Right atrium auricular region (tissue), 2 donors: Measurements from ENCODE around the gene PALLD. TPM values are rescaled to one million over a fixed set of nuclear protein-coding genes. Genes with fewer than 3 reads are reported as not detected.
A peak's percentile ranks its signal among the peaks of the same experiment; 100 is the strongest.

Source experiments
- DNase-seq: peaks from one replicate; pipeline ENCODE4 v3.0.0-alpha.2; 2019; ENCODE audit warnings: low spot score
- H3K27ac ChIP-seq, 2 donors: fragments of 200-600 bp; sonication (generic); 1 replicate in 1 of 2; 2 replicates in 1 of 2; pipeline ENCODE4 v1.5.1; 2016 to 2019
- H3K27me3 ChIP-seq, 2 donors: fragments of 200-600 bp; sonication (generic); one replicate each; pipeline versions ENCODE4 v1.5.1 to v1.6.0; 2017 to 2019
- H3K36me3 ChIP-seq: fragments of 200-600 bp; sonication (generic); one replicate; pipeline ENCODE4 v1.5.1; 2016
- H3K4me1 ChIP-seq, 2 donors: fragments of 200-600 bp; sonication (generic); one replicate each; pipeline versions ENCODE4 v1.5.1 to v1.6.0; 2017 to 2019
- H3K4me3 ChIP-seq, 2 donors: fragments of 200-600 bp; sonication (generic); 1 replicate in 1 of 2; 2 replicates in 1 of 2; pipeline ENCODE4 v1.5.1; 2017 to 2019; ENCODE audit warnings: mild to moderate bottlenecking in 1 of 2, moderate library complexity in 1 of 2
- H3K9me3 ChIP-seq, 2 donors: fragments of 200-600 bp; sonication (generic); one replicate each; pipeline ENCODE4 v1.5.1; 2019
- total RNA-seq, 2 donors: library from RNA; depleted of rRNA; stranded (reverse); fragments of >200 nt; gene quantifications; one replicate each; pipeline ENCODE4 v1.1.0, GENCODE V29; 2016
- TF ChIP-seq, protein P1 (sequence below), 2 donors: fragments of 200-600 bp; sonication (generic); IDR thresholded peaks; one replicate each; pipeline ENCODE4 v1.5.1; 2019; ENCODE audit warnings: antibody characterized with exemption in 2 of 2

Gene PALLD
- total RNA-seq, 2 donors from 2014 or later: 764 to 782 TPM

- Histone ChIP-seq H3K4me1 (peaks cover 0 to 27% of the 10 kb centered on the region in 2 donors), H3K27me3 (no peaks in the 10 kb centered on the region), H3K4me3 (no peak overlapping the region), H3K27ac (no peak overlapping the region), H3K9me3 (no peaks in the 10 kb centered on the region), H3K36me3 (no peaks in the 10 kb centered on the region)
- TF ChIP-seq, protein P1, sequence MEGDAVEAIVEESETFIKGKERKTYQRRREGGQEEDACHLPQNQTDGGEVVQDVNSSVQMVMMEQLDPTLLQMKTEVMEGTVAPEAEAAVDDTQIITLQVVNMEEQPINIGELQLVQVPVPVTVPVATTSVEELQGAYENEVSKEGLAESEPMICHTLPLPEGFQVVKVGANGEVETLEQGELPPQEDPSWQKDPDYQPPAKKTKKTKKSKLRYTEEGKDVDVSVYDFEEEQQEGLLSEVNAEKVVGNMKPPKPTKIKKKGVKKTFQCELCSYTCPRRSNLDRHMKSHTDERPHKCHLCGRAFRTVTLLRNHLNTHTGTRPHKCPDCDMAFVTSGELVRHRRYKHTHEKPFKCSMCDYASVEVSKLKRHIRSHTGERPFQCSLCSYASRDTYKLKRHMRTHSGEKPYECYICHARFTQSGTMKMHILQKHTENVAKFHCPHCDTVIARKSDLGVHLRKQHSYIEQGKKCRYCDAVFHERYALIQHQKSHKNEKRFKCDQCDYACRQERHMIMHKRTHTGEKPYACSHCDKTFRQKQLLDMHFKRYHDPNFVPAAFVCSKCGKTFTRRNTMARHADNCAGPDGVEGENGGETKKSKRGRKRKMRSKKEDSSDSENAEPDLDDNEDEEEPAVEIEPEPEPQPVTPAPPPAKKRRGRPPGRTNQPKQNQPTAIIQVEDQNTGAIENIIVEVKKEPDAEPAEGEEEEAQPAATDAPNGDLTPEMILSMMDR (IDR thresholded peaks at IDR 0.05): no peak
- DNase-seq: no peak
Measured at GRCh38 chr4:168708108-168708507, 211.3 kb downstream of the PALLD start.

- Histone ChIP-seq H3K36me3 (no peaks in the 10 kb centered on the region), H3K9me3 (no peaks in the 10 kb centered on the region), H3K4me1 (peaks cover 0 to 27% of the 10 kb centered on the region in 2 donors), H3K27me3 (no peaks in the 10 kb centered on the region), H3K4me3 (no peak overlapping the region), H3K27ac (peak overlapping the region; percentile 71 to 72)
- TF ChIP-seq, protein P1 (IDR thresholded peaks at IDR 0.05): peak; percentile 48 to 80
- DNase-seq: no peak
Measured at GRCh38 chr4:168710353-168710946, 213.6 kb downstream of the PALLD start.

GRCh38 chr4:168711197-168712140 lies 214.6 kb downstream of the PALLD start:
- Histone ChIP-seq H3K27ac (peak overlapping the region; percentile 71 to 72), H3K9me3 (no peaks in the 10 kb centered on the region), H3K4me1 (peaks cover 0 to 37% of the 10 kb centered on the region in 2 donors), H3K4me3 (no peak overlapping the region), H3K27me3 (no peaks in the 10 kb centered on the region), H3K36me3 (no peaks in the 10 kb centered on the region)
- DNase-seq: no peak
- TF ChIP-seq, protein P1 (IDR thresholded peaks at IDR 0.05): no peak

- Histone ChIP-seq H3K4me3 (no peak overlapping the region), H3K27ac (peak overlapping the region; percentile 71 to 72), H3K4me1 (peaks cover 0 to 47% of the 10 kb centered on the region in 2 donors), H3K36me3 (no peaks in the 10 kb centered on the region), H3K27me3 (no peaks in the 10 kb centered on the region), H3K9me3 (no peaks in the 10 kb centered on the region)
- TF ChIP-seq, protein P1 (IDR thresholded peaks at IDR 0.05): no peak
- DNase-seq: no peak
Measured at GRCh38 chr4:168712316-168712890, 215.6 kb downstream of the PALLD start.

DNA sequence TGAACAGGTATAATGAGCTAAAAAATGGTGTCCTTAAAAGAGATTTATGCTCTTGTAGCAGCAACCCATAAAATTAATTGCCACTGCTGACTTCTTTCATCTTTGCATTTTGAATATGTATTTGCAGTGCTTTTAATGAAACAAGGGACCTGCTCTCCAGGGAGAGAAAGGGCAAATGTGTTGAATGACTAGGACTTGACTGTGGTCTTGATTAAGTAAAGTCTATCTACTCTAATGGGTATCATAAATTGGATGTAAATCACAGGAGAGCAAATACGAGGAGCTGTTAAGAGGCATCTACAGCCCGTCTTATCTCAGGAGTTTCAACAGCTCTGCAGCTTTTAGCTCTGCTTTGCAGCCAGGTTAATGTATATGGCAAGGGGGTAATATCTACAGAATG lies 216.4 kb downstream of the PALLD start:
- TF ChIP-seq, protein P1 (IDR thresholded peaks at IDR 0.05): no peak
- peaks cover 0 to 55% of the 10 kb centered on the region in 2 donors for H3K4me1 ChIP-seq
- H3K27ac ChIP-seq: no peak overlapping the region
- no peaks in the 10 kb centered on the region for H3K9me3 ChIP-seq
- no peak for DNase-seq
- no peaks in the 10 kb centered on the region for H3K36me3 ChIP-seq
- H3K27me3 ChIP-seq: no peaks in the 10 kb centered on the region
- H3K4me3 ChIP-seq: no peak overlapping the region
